Activated T-helper 9 cell treated with anti-CD3 and anti-CD28 coated beads, Interleukin-2, amount 50 U/mL, for 16 hours (primary cell): ENCODE measurements around the gene CTNNB1.

Experiments
- DNase-seq: peaks from one replicate; pipeline ENCODE4 v3.0.0-alpha.2; 2020; ENCODE audit warnings: low read depth

The CTNNB1 gene

DNA sequence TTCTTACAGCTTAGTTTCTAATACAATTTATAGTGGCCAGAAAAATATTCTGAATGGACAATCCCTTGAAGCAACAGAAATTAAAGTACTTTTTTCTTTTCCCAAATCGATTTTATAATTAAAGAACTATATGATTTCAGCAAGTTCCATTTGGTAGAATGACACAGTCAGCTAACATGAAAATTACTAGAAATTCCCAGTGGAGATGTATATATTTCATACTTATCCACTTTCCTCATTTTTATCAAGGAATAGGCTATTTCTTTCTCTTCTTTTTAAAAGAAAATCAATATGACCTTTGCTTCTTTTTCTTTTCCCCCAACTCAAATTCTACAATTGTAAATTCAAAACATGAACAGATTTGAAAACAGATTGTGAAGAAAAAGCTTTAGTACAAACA is 6.4 kb upstream of the CTNNB1 start:
- DNase-seq = no peak

GRCh38 chr3:41193794-41194539 is 5.3 kb upstream of the CTNNB1 start:
- no peak for DNase-seq

DNA sequence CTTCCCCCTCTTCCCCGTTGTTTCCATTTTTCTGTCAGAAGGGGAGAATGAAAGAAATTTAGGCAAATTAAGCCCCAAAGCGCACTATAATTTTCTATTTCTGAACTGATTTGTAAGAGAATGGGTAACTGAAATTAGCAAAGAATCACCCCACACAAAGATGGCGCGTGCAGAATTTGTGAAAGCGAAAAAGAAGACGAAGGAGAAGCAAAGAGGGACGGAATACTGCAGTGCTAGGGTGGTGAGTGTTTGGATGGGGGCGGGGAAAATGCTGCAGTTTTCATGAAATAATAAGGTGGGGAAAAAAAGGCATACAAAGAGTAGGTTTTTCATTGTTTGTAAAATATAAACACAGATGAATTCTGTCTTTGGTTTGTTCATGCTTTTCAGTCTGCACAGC is 4.6 kb upstream of the CTNNB1 start:
- DNase-seq = no peak

- DNase-seq = no peak
Observed at GRCh38 chr3:41195946-41196345, 3.4 kb upstream of the CTNNB1 start.

- no peak for DNase-seq
Observed at GRCh38 chr3:41196499-41197410, 2.5 kb upstream of the CTNNB1 start.

GRCh38 chr3:41198046-41198445 is 1.3 kb upstream of the CTNNB1 start:
- DNase-seq = no peak

GRCh38 chr3:41198526-41198925 is 779 bp upstream of the CTNNB1 start:
- DNase-seq = no peak

- peak; percentile 17 for DNase-seq
Observed at GRCh38 chr3:41199866-41200668, 762 bp downstream of the CTNNB1 start.

- DNase-seq = no peak
Observed at GRCh38 chr3:41200669-41201021, 1.3 kb downstream of the CTNNB1 start.

- no peak for DNase-seq
Observed at GRCh38 chr3:41202075-41202833, 2.9 kb downstream of the CTNNB1 start.

DNA sequence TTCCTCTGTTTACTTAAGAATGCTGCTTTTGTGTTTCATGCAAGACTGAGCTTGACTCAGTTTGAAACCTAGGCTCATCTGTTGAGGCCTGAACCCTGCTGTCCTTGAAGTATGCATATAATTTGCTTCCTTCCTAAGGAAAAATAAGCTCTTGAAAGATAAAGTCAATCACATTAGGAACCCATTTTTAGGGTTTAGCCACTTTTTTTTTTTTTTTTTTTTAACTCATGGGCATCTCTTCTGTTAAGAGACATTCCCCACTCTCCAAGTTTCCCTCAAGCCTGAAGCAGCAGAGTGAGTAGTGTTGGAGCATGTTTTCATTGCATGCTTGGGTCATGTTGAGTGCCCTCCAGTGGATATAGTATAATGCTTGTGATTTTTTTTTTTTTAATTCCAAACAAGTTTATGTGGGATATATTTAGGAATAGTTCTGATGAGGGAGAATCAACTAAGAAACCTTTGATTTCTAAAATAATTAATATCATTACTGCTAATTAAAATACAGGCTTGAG is 3.6 kb downstream of the CTNNB1 start:
- DNase-seq = no peak

DNA sequence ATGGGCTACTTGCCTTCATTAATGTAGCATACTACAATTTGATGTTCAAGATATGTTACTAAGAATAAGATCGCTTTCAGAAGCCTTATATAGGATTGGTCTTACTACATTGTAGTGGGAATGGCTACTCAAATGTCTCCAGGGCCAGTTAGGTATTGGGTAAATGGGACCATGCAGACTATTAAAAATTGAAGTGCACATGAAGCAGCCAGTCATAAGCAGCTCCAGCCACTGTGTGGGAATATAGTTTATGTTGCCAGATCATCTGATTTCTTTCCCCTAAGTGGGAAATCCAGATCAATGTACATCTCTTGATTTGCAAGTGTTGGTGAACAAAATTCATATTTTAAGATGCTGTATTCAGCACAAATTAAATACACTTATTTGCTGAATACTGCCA is 5.1 kb downstream of the CTNNB1 start:
- no peak for DNase-seq

DNA sequence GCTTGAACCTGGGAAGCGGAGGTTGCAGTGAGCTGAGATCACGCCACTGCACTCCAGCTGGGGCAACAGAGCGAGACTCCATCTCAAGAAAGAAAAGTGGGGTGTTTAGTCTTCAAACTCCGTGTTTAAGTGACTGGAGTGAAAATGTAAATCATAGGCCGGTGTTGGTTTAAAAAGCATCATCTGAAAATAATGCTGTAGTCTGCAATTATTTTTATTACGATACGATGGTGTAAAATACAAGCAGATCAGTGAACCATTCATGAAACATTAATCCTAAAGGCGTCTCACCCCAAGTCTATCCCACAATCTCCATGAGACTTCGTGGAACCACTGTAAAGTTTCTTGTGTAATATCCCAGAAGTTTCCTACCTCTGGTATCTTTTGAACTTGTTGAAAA is 6.3 kb downstream of the CTNNB1 start:
- DNase-seq = no peak

GRCh38 chr3:41207355-41207754 is 8.1 kb downstream of the CTNNB1 start:
- no peak for DNase-seq

- DNase-seq = no peak
Observed at GRCh38 chr3:41208507-41209220, 9.4 kb downstream of the CTNNB1 start.

GRCh38 chr3:41209646-41210045 is 10.3 kb downstream of the CTNNB1 start:
- DNase-seq = no peak

DNA sequence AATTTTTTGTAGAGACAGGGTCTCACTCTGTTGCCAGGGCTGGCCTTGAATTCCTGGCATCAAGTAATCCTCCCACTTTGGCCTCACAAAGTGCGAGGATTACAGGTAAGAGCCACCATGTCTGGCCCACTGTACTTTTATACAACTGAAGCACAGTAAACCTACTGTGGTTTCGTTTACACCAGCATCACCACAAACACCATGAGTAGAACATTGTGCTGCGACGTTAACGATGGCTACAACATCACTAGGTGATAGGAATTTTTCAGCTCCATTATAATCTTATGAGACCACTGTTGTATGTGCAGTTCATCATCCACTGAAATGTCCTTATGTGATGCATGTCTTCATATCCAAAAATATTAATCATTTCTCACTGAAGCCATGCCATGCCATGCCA is 11.7 kb downstream of the CTNNB1 start:
- no peak for DNase-seq

DNA sequence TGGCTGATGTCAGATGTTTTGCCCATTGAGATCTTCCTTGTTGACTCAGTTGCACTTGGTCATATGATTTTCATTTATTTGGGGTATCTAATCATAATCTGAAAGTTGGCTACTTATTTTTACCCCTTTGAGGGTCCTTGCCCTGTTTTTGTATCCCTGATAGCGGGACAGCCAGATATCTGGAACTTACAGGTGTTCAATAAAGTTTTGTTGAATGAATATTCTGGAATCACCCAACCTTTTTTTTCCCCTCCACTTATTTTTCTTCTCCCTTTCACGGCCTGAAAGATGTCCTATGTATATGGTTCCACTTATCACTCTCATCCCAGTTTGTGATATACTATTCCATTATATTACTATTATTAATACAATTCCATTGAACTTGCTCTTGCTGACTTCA is 12.8 kb downstream of the CTNNB1 start:
- no peak for DNase-seq

- no peak for DNase-seq
Observed at GRCh38 chr3:41213588-41213987, 14.3 kb downstream of the CTNNB1 start.

- DNase-seq = no peak
Observed at GRCh38 chr3:41216422-41216821, 17.1 kb downstream of the CTNNB1 start.

- no peak for DNase-seq
Observed at GRCh38 chr3:41216993-41217392, 17.7 kb downstream of the CTNNB1 start.
